ENCODE measurements around the gene REP15.
"Not testable (repeated sequence)": the region's sequence is repeated elsewhere in the genome, so short reads cannot be mapped to it uniquely, and the experiment has no call there.

The REP15 gene

DNA sequence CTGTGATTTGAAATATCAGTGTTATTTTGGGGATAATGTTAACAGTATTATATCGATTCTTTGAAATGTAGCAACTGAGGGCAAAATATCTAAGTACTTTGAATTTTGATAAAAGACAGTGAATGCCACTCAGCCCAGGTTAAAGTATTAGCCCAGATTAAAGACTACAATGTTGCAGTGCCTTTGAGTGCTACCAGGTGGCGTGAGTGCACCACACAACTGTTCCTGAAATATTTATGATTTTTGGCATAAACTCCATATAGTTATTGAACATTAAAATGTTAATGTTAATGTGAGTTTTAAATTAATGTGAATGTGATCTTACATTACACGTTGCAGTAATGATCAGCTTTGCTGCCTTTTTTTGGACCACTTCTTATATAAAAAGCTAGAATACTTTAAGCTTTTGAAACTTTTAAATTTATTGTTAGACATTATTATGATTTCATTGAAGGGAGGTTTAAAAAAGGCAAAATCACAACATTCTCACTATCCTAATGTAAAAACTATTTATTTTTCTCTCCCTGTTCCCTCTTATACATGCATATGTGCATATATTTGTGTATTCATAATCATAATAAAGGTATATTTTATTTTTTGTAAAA is 36.9 kb downstream of the REP15 start:
- H3K9me3 ChIP-seq (ENCODE audit: insufficient read depth, low read length), result no peaks in the 10 kb centered on the region
- no peak overlapping the region for H3K9ac ChIP-seq (ENCODE audit: low read length)
- no peaks in the 10 kb centered on the region for H4K20me1 ChIP-seq (ENCODE audit: low read depth, low read length)
- H3K79me2 ChIP-seq (ENCODE audit: insufficient read depth, low read length), result no peaks in the 10 kb centered on the region
- H3K4me3 ChIP-seq (ENCODE audit: insufficient read depth, low read length, poor library complexity, severe bottlenecking), result no peak overlapping the region
- H3F3A ChIP-seq (ENCODE audit: insufficient read depth), result peaks cover 11% of the 10 kb centered on the region; the same call in 1 of the 2 replicates
- H3K27ac ChIP-seq (ENCODE audit: low read depth, low read length), result no peak overlapping the region
- no peaks in the 10 kb centered on the region for H3K27me3 ChIP-seq (ENCODE audit: low read length)
- TF ChIP-seq, protein P1, sequence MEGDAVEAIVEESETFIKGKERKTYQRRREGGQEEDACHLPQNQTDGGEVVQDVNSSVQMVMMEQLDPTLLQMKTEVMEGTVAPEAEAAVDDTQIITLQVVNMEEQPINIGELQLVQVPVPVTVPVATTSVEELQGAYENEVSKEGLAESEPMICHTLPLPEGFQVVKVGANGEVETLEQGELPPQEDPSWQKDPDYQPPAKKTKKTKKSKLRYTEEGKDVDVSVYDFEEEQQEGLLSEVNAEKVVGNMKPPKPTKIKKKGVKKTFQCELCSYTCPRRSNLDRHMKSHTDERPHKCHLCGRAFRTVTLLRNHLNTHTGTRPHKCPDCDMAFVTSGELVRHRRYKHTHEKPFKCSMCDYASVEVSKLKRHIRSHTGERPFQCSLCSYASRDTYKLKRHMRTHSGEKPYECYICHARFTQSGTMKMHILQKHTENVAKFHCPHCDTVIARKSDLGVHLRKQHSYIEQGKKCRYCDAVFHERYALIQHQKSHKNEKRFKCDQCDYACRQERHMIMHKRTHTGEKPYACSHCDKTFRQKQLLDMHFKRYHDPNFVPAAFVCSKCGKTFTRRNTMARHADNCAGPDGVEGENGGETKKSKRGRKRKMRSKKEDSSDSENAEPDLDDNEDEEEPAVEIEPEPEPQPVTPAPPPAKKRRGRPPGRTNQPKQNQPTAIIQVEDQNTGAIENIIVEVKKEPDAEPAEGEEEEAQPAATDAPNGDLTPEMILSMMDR (IDR thresholded peaks at IDR 0.05; ENCODE audit: insufficient read depth, low read length, poor library complexity, severe bottlenecking), result peak; percentile 74
- no peak for TF ChIP-seq EZH2phosphoT487 (conservative IDR thresholded peaks at IDR 0.05; ENCODE audit: low read length)
- H3K36me3 ChIP-seq (ENCODE audit: low read length), result peaks cover 36% of the 10 kb centered on the region
- no peak overlapping the region for H2AFZ ChIP-seq (ENCODE audit: low read depth, low read length, severe bottlenecking)
- no peak overlapping the region for H3K4me2 ChIP-seq (ENCODE audit: low read depth, low read length, poor library complexity, severe bottlenecking)
- H3K9me2 ChIP-seq (replicated peaks; ENCODE audit: insufficient read depth, low read length), result no peaks in the 10 kb centered on the region

DNA sequence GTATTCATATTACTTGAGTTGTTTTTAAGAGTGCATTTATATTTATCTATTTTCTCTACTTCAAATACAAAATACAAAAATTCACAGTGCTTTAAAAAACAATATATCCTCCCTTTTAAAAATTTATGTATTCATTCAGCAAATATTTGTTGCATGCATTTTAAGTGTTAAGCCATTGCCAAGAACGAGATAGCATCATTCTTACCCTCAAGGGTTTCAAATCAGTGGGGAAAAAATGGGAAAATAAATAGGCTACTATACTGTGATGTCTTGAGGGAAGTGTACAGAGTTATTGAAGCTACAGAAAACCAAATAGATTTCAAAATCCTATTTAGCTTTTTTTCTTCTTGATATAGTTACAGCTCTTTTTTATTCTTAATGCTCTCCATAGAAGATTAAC is 37.5 kb downstream of the REP15 start:
- Histone ChIP-seq H3K27me3 (ENCODE audit: low read length) (no peaks in the 10 kb centered on the region), H3K9me3 (ENCODE audit: insufficient read depth, low read length) (no peaks in the 10 kb centered on the region), H3K4me2 (ENCODE audit: low read depth, low read length, poor library complexity, severe bottlenecking) (no peak overlapping the region), H3F3A (ENCODE audit: insufficient read depth) (peaks cover 11% of the 10 kb centered on the region; the same call in 1 of the 2 replicates), H3K9ac (ENCODE audit: low read length) (no peak overlapping the region), H3K4me3 (ENCODE audit: insufficient read depth, low read length, poor library complexity, severe bottlenecking) (no peak overlapping the region), H3K27ac (ENCODE audit: low read depth, low read length) (no peak overlapping the region), H3K79me2 (ENCODE audit: insufficient read depth, low read length) (no peaks in the 10 kb centered on the region), H3K36me3 (ENCODE audit: low read length) (peaks cover 40% of the 10 kb centered on the region), H3K9me2 (replicated peaks; ENCODE audit: insufficient read depth, low read length) (no peaks in the 10 kb centered on the region), H4K20me1 (ENCODE audit: low read depth, low read length) (no peaks in the 10 kb centered on the region), H2AFZ (ENCODE audit: low read depth, low read length, severe bottlenecking) (no peak overlapping the region)
- TF ChIP-seq, protein P1 (IDR thresholded peaks at IDR 0.05; ENCODE audit: insufficient read depth, low read length, poor library complexity, severe bottlenecking), result no peak
- no peak for TF ChIP-seq EZH2phosphoT487 (conservative IDR thresholded peaks at IDR 0.05; ENCODE audit: low read length)

DNA sequence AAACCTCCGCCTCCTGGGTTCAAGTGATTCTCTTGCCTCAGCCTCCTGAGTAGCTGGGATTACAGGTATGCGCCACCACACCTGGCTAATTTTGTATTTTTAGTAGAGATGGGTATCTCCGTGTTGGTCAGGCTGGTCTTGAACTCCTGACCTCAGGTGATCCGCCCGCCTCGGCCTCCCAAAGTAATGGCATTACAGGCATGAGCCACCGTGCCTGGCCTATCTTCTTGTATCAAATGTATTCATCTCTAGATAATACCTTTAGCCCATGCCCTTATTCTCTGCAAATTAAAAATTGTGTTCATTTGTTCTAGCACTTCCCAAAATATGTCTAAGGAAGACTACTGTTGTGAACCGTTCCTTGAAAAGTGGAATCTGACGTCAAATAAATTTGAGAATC is 38.1 kb downstream of the REP15 start:
- Histone ChIP-seq H3F3A (ENCODE audit: insufficient read depth) (peaks cover 11% of the 10 kb centered on the region; the same call in 1 of the 2 replicates), H3K36me3 (ENCODE audit: low read length) (peaks cover 44% of the 10 kb centered on the region)
- H3K9me2 ChIP-seq (replicated peaks; ENCODE audit: insufficient read depth, low read length); H3K4me2 ChIP-seq (ENCODE audit: low read depth, low read length, poor library complexity, severe bottlenecking); H2AFZ ChIP-seq (ENCODE audit: low read depth, low read length, severe bottlenecking); H3K27me3 ChIP-seq (ENCODE audit: low read length); H4K20me1 ChIP-seq (ENCODE audit: low read depth, low read length); H3K4me3 ChIP-seq (ENCODE audit: insufficient read depth, low read length, poor library complexity, severe bottlenecking); H3K79me2 ChIP-seq (ENCODE audit: insufficient read depth, low read length); H3K9ac ChIP-seq (ENCODE audit: low read length); H3K27ac ChIP-seq (ENCODE audit: low read depth, low read length); H3K9me3 ChIP-seq (ENCODE audit: insufficient read depth, low read length): not testable (repeated sequence)

DNA sequence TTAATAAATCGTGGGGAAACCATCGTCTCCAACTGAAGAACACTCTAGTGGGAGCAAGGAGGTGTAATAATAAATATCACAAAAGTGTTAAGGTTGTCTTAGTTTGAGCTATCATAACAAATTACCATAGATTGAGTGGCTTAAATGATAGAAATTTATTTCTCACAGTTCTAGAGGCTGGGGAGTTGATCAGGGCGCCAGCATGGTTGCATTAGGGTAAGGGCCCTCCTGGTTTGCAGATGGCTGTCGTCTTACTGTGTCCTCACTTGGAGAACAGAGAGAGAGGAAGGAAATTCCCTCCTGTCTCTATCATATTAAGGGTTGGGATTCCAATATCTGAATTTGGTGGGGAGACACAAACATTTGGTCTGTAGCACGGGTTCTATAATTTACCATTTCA is 47.4 kb downstream of the REP15 start:
- Histone ChIP-seq H3K9me2 (replicated peaks; ENCODE audit: insufficient read depth, low read length) (no peaks in the 10 kb centered on the region), H3K4me3 (ENCODE audit: insufficient read depth, low read length, poor library complexity, severe bottlenecking) (no peak overlapping the region), H3K27ac (ENCODE audit: low read depth, low read length) (no peak overlapping the region), H3K27me3 (ENCODE audit: low read length) (no peaks in the 10 kb centered on the region), H4K20me1 (ENCODE audit: low read depth, low read length) (no peaks in the 10 kb centered on the region), H3K9me3 (ENCODE audit: insufficient read depth, low read length) (no peaks in the 10 kb centered on the region), H3K9ac (ENCODE audit: low read length) (no peak overlapping the region), H3K4me2 (ENCODE audit: low read depth, low read length, poor library complexity, severe bottlenecking) (no peak overlapping the region), H3K36me3 (ENCODE audit: low read length) (peaks cover 14% of the 10 kb centered on the region; the same call in 1 of the 2 replicates), H3K79me2 (ENCODE audit: insufficient read depth, low read length) (no peaks in the 10 kb centered on the region), H3F3A (ENCODE audit: insufficient read depth) (no peaks in the 10 kb centered on the region), H2AFZ (ENCODE audit: low read depth, low read length, severe bottlenecking) (no peak overlapping the region)
- no peak for TF ChIP-seq EZH2phosphoT487 (conservative IDR thresholded peaks at IDR 0.05; ENCODE audit: low read length)
- TF ChIP-seq, protein P1 (IDR thresholded peaks at IDR 0.05; ENCODE audit: insufficient read depth, low read length, poor library complexity, severe bottlenecking), result no peak

DNA sequence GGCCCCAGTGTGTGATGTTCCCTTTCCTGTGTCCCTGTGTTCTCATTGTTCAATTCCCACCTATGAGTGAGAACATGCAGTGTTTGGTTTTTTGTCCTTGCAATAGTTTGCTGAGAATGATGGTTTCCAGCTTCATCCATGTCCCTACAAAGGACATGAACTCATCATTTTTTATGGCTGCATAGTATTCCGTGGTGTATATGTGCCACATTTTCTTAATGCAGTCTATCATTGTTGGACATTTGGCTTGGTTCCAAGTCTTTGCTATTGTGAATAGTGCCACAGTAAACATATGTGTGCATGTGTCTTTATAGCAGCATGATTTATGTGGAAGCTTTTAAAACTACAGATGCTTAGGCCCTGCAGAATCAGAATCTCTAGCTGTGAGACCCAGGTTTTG is 49.5 kb downstream of the REP15 start:
- not testable (repeated sequence) for H3F3A ChIP-seq (ENCODE audit: insufficient read depth); H3K9ac ChIP-seq (ENCODE audit: low read length); H4K20me1 ChIP-seq (ENCODE audit: low read depth, low read length); H2AFZ ChIP-seq (ENCODE audit: low read depth, low read length, severe bottlenecking); H3K9me3 ChIP-seq (ENCODE audit: insufficient read depth, low read length); H3K27me3 ChIP-seq (ENCODE audit: low read length); H3K9me2 ChIP-seq (replicated peaks; ENCODE audit: insufficient read depth, low read length); H3K27ac ChIP-seq (ENCODE audit: low read depth, low read length); H3K4me2 ChIP-seq (ENCODE audit: low read depth, low read length, poor library complexity, severe bottlenecking); H3K4me3 ChIP-seq (ENCODE audit: insufficient read depth, low read length, poor library complexity, severe bottlenecking); H3K36me3 ChIP-seq (ENCODE audit: low read length); H3K79me2 ChIP-seq (ENCODE audit: insufficient read depth, low read length)

Measured in SU-DHL-6 (cell line).